Caco-2 (cell line): ENCODE measurements around the gene CYP11A1. TPM values are rescaled to one million over a fixed set of nuclear protein-coding genes. Genes with fewer than 3 reads are reported as not detected.

Experiments used
- BruUV-seq: library from RNA; stranded (reverse); fragments of 400-500 nt; replicated peaks from 2 replicates; lab custom pipeline; 2021; lab: Mats Ljungman, UMichigan
- CTCF ChIA-PET: fragments of 300-600 bp; sonication (Branson Sonifier 250); formaldehyde crosslinking; loops from one replicate; lab custom pipeline; 2022; ENCODE audit warnings: antibody characterized with exemption; lab: Charles Lee
- POLR2A ChIA-PET: fragments of 300-600 bp; sonication (Branson Sonifier 250); formaldehyde crosslinking; loops from one replicate; lab custom pipeline; 2022; ENCODE audit warnings: antibody characterized with exemption; lab: Charles Lee
- DNase-seq, 2 experiments: peaks; one replicate each; pipeline versions ENCODE4 v3.0.0 to v3.0.0-alpha.2; 2020 to 2022
- H3K27me3 ChIP-seq: replicated peaks from 2 replicates; pipeline ENCODE4 v1.6.0; 2011; ENCODE audit warnings: low read length; ENCODE audit not compliant: control insufficient read depth, insufficient read depth
- H3K36me3 ChIP-seq: 2 replicates; pipeline ENCODE4 v1.5.1; 2011; ENCODE audit warnings: low read length; ENCODE audit not compliant: control insufficient read depth, insufficient read depth
- H3K4me1 ChIP-seq: fragments of 250-450 bp; sonication (Bioruptor Pico); 2 replicates; pipeline ENCODE4 v1.5.1; 2020; ENCODE audit warnings: mild to moderate bottlenecking
- H3K4me3 ChIP-seq: 2 replicates; pipeline ENCODE4 v1.5.1; 2011; ENCODE audit warnings: low read depth, mild to moderate bottlenecking, control low read depth, low read length
- H3K9me3 ChIP-seq: fragments of 250-450 bp; sonication (Bioruptor Pico); 2 replicates; pipeline ENCODE4 v1.5.1; 2020; ENCODE audit warnings: mild to moderate bottlenecking, moderate library complexity
- H3K27ac Mint-ChIP-seq: one replicate; pipeline ENCODE4 v1.8.0; 2022; ENCODE audit warnings: mixed read lengths; ENCODE audit not compliant: unreplicated experiment
- H3K27me3 Mint-ChIP-seq: one replicate; pipeline ENCODE4 v1.8.0; 2022; ENCODE audit warnings: mixed read lengths; ENCODE audit not compliant: insufficient read depth, unreplicated experiment
- H3K36me3 Mint-ChIP-seq: one replicate; pipeline ENCODE4 v1.8.0; 2022; ENCODE audit warnings: mild to moderate bottlenecking, mixed read lengths; ENCODE audit not compliant: insufficient read depth, unreplicated experiment
- H3K4me1 Mint-ChIP-seq: one replicate; pipeline ENCODE4 v1.8.0; 2022; ENCODE audit warnings: low read depth, mixed read lengths; ENCODE audit not compliant: unreplicated experiment
- H3K4me3 Mint-ChIP-seq: one replicate; pipeline ENCODE4 v1.8.0; 2022; ENCODE audit warnings: mild to moderate bottlenecking, moderate library complexity, mixed read lengths; ENCODE audit not compliant: unreplicated experiment
- H3K9me3 Mint-ChIP-seq: one replicate; pipeline ENCODE4 v1.8.0; 2022; ENCODE audit warnings: mixed read lengths; ENCODE audit not compliant: unreplicated experiment
- intact Hi-C: fragments of 100-400 bp; cut with micrococcal nuclease; formaldehyde crosslinking; loops from one replicate; pipeline ENCODE4 v1.10.0; 2022; ENCODE audit not compliant: unreplicated experiment
- total RNA-seq: library from RNA; stranded (reverse); gene quantifications from 2 replicates; pipeline ENCODE4 v1.2.3, GENCODE V29; 2022
- TF ChIP-seq, protein P1 (sequence below), 2 experiments: fragments of 200-600 bp in 1 of 2; IDR thresholded peaks; 1 replicate in 1 of 2; 2 replicates in 1 of 2; pipeline versions ENCODE4 v1.5.1 to v1.8.0; 2011 to 2022; ENCODE audit warnings: antibody characterized with exemption in 1 of 2, control low read depth in 1 of 2, inconsistent platforms in 1 of 2, low read depth in 1 of 2, low read length in 1 of 2, mild to moderate bottlenecking in 1 of 2, moderate library complexity in 1 of 2; ENCODE audit not compliant: insufficient read depth in 1 of 2, severe bottlenecking in 1 of 2, unreplicated experiment in 1 of 2

Gene CYP11A1
- total RNA-seq, 1 experiment from 2014 or later: not detected

- intact Hi-C loops: no loop called here
- Mint-ChIP-seq H3K27ac (no peak overlapping the region), H3K27me3 (no peaks in the 10 kb centered on the region), H3K9me3 (no peaks in the 10 kb centered on the region), H3K4me1 (no peaks in the 10 kb centered on the region), H3K4me3 (no peak overlapping the region), H3K36me3 (no peaks in the 10 kb centered on the region)
- BruUV-seq: no TSS peak
- no peak overlapping the region for H3K4me3 ChIP-seq
- no peaks in the 10 kb centered on the region; the same call in 1 of the 2 replicates for H3K27me3 ChIP-seq
- ChIA-PET CTCF (no interaction called here), POLR2A (no interaction called here)
- no peak for DNase-seq
- H3K36me3 ChIP-seq: no peaks in the 10 kb centered on the region
- H3K4me1 ChIP-seq: 0 out of 2 replicates have a peak, but pooled peaks cover 7% of the 10 kb centered on the region
- TF ChIP-seq, protein P1, sequence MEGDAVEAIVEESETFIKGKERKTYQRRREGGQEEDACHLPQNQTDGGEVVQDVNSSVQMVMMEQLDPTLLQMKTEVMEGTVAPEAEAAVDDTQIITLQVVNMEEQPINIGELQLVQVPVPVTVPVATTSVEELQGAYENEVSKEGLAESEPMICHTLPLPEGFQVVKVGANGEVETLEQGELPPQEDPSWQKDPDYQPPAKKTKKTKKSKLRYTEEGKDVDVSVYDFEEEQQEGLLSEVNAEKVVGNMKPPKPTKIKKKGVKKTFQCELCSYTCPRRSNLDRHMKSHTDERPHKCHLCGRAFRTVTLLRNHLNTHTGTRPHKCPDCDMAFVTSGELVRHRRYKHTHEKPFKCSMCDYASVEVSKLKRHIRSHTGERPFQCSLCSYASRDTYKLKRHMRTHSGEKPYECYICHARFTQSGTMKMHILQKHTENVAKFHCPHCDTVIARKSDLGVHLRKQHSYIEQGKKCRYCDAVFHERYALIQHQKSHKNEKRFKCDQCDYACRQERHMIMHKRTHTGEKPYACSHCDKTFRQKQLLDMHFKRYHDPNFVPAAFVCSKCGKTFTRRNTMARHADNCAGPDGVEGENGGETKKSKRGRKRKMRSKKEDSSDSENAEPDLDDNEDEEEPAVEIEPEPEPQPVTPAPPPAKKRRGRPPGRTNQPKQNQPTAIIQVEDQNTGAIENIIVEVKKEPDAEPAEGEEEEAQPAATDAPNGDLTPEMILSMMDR (IDR thresholded peaks at IDR 0.05; ENCODE audit: insufficient read depth in 1 of 2, low read depth in 1 of 2, low read length in 1 of 2, severe bottlenecking in 1 of 2, unreplicated experiment in 1 of 2): no peak
- H3K9me3 ChIP-seq: no peaks in the 10 kb centered on the region
Measured at GRCh38 chr15:74335396-74335795, 32.0 kb downstream of the CYP11A1 start.

DNA sequence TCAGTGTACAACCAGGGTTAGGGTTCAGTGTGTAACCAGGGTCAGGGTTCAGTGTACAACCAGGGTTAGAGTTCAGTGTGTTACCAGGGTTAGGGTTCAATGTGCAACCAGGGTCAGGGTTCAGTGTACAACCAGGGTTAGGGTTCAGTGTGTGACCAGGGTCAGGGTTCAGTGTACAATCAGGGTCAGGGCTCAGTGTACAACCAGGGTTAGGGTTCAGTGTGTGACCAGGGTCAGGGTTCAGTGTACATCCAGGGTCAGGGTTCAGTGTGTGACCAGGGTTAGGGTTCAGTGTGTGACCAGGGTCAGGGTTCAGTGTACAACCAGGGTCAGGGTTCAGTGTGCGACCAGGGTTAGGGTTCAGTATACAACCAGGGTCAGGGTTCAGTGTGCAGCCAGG, 33.3 kb downstream of the CYP11A1 start:
- no peak overlapping the region for H3K4me3 Mint-ChIP-seq
- H3K4me1 Mint-ChIP-seq: no peaks in the 10 kb centered on the region
- Histone ChIP-seq H3K4me1 (no peaks in the 10 kb centered on the region), H3K36me3 (no peaks in the 10 kb centered on the region), H3K27me3 (no peaks in the 10 kb centered on the region; the same call in 1 of the 2 replicates), H3K4me3 (no peak overlapping the region), H3K9me3 (no peaks in the 10 kb centered on the region)
- H3K27me3 Mint-ChIP-seq: no peaks in the 10 kb centered on the region
- H3K9me3 Mint-ChIP-seq: no peaks in the 10 kb centered on the region
- ChIA-PET POLR2A (no interaction called here), CTCF (no interaction called here)
- TF ChIP-seq, protein P1 (IDR thresholded peaks at IDR 0.05; ENCODE audit: insufficient read depth in 1 of 2, low read depth in 1 of 2, low read length in 1 of 2, severe bottlenecking in 1 of 2, unreplicated experiment in 1 of 2): no peak
- intact Hi-C loops: no loop called here
- DNase-seq: no peak
- H3K27ac Mint-ChIP-seq: no peak overlapping the region
- no TSS peak for BruUV-seq
- H3K36me3 Mint-ChIP-seq: no peaks in the 10 kb centered on the region

- H3K4me1 Mint-ChIP-seq: no peaks in the 10 kb centered on the region
- H3K27me3 Mint-ChIP-seq: no peaks in the 10 kb centered on the region
- ChIA-PET CTCF (no interaction called here), POLR2A (no interaction called here)
- BruUV-seq: no TSS peak
- H3K4me3 Mint-ChIP-seq: no peak overlapping the region
- H3K36me3 Mint-ChIP-seq: no peaks in the 10 kb centered on the region
- no peak overlapping the region for H3K27ac Mint-ChIP-seq
- H3K36me3 ChIP-seq: no peaks in the 10 kb centered on the region
- no peak for DNase-seq
- no peaks in the 10 kb centered on the region for H3K9me3 ChIP-seq
- no peaks in the 10 kb centered on the region for H3K4me1 ChIP-seq
- intact Hi-C loops: no loop called here
- H3K9me3 Mint-ChIP-seq: no peaks in the 10 kb centered on the region
- H3K4me3 ChIP-seq: no peak overlapping the region
- no peaks in the 10 kb centered on the region; the same call in 1 of the 2 replicates for H3K27me3 ChIP-seq
- TF ChIP-seq, protein P1 (IDR thresholded peaks at IDR 0.05; ENCODE audit: insufficient read depth in 1 of 2, low read depth in 1 of 2, low read length in 1 of 2, severe bottlenecking in 1 of 2, unreplicated experiment in 1 of 2): no peak
Measured at GRCh38 chr15:74333662-74334061, 33.8 kb downstream of the CYP11A1 start.
